NB4 (cell line): ENCODE results near the gene CLHC1.

ENCODE experiments used
- DNase-seq: peaks from one replicate; pipeline ENCODE4 v3.0.0; 2010; ENCODE audit warnings: low read depth
- H3K4me3 ChIP-seq: one replicate; pipeline ENCODE4 v1.5.1; 2011; ENCODE audit warnings: mild to moderate bottlenecking, low read depth, low read length, moderate library complexity
- CTCF ChIP-seq: IDR thresholded peaks from one replicate; pipeline ENCODE4 v1.5.1; 2012; ENCODE audit warnings: low read depth, low read length
- MAX ChIP-seq: IDR thresholded peaks from 2 replicates; pipeline ENCODE4 v1.6.1; 2011; ENCODE audit warnings: low read depth, low read length
- MYC ChIP-seq: IDR thresholded peaks from 2 replicates; pipeline ENCODE4 v1.6.1; 2011; ENCODE audit warnings: low read depth, low read length
- POLR2A ChIP-seq: IDR thresholded peaks from 2 replicates; pipeline ENCODE4 v1.6.1; 2011; ENCODE audit warnings: mild to moderate bottlenecking; ENCODE audit not compliant: insufficient read length; ENCODE audit errors: extremely low read depth

CLHC1 gene

GRCh38 chr2:55141572-55142413 lies 90.3 kb downstream of the CLHC1 start:
- H3K4me3 ChIP-seq, result no peak overlapping the region
- TF ChIP-seq CTCF (no peak), MAX (no peak), MYC (no peak), POLR2A (no peak)
- DNase-seq, result no peak

GRCh38 chr2:55140316-55141219 lies 91.5 kb downstream of the CLHC1 start:
- no peak for DNase-seq
- TF ChIP-seq MYC, result no peak
- no peak for TF ChIP-seq MAX
- no peak for TF ChIP-seq CTCF
- no peak for TF ChIP-seq POLR2A
- H3K4me3 ChIP-seq, result no peak overlapping the region

GRCh38 chr2:55139305-55139704 lies 92.8 kb downstream of the CLHC1 start:
- TF ChIP-seq POLR2A, result no peak
- no peak for DNase-seq

GRCh38 chr2:55138882-55139229 lies 93.2 kb downstream of the CLHC1 start:
- H3K4me3 ChIP-seq, result no peak overlapping the region
- no peak for TF ChIP-seq MAX
- TF ChIP-seq CTCF, result no peak
- no peak for TF ChIP-seq MYC
- no peak for TF ChIP-seq POLR2A
- DNase-seq, result no peak

More at GRCh38 chr2:55139305-55139704, 92.8 kb downstream of the CLHC1 start:
- no peak overlapping the region for H3K4me3 ChIP-seq

- no peak overlapping the region for H3K4me3 ChIP-seq
- TF ChIP-seq MAX, result no peak
- TF ChIP-seq POLR2A, result no peak
- TF ChIP-seq CTCF, result no peak
- TF ChIP-seq MYC, result no peak
- no peak for DNase-seq
Observed at GRCh38 chr2:55138014-55138881, 93.8 kb downstream of the CLHC1 start.
